Neural cell (in vitro differentiated cells): Measurements from ENCODE around the gene MAEA. TPM values are rescaled to one million over a fixed set of nuclear protein-coding genes. Genes with fewer than 3 reads are reported as not detected.

ENCODE experiments used
- H2AFZ ChIP-seq: fragments of 200-600, 300-800 bp; sonication (generic), shearing (Covaris generic); 2 replicates; pipeline ENCODE4 v1.6.0; 2014; ENCODE audit warnings: low read depth, mild to moderate bottlenecking, antibody characterized with exemption, low read length, moderate library complexity
- H3F3A ChIP-seq: fragments of 200-600 bp; shearing (Covaris generic); 2 replicates; pipeline ENCODE4 v1.6.1; 2016; ENCODE audit warnings: mild to moderate bottlenecking, moderate library complexity, mixed read lengths, antibody characterized with exemption, low read length; ENCODE audit not compliant: insufficient read depth, poor library complexity, severe bottlenecking
- H3K27ac ChIP-seq: fragments of 200-600, 300-800 bp; sonication (generic), shearing (Covaris generic); 2 replicates; pipeline ENCODE4 v1.5.1; 2014; ENCODE audit warnings: mild to moderate bottlenecking, low read length, moderate library complexity
- H3K27me3 ChIP-seq: fragments of 300-800, 200-600 bp; sonication (generic), shearing (Covaris generic); 2 replicates; pipeline ENCODE4 v1.6.0; 2014; ENCODE audit warnings: mild to moderate bottlenecking, low read depth, low read length, moderate library complexity; ENCODE audit not compliant: insufficient read depth
- H3K36me3 ChIP-seq: fragments of 300-800, 200-600 bp; sonication (generic), shearing (Covaris generic); 2 replicates; pipeline ENCODE4 v1.5.1; 2014; ENCODE audit warnings: mild to moderate bottlenecking, antibody characterized with exemption, low read length, moderate library complexity; ENCODE audit not compliant: insufficient read depth
- H3K4me2 ChIP-seq: fragments of 300-800, 200-600 bp; sonication (generic), shearing (Covaris generic); 2 replicates; pipeline ENCODE4 v1.6.0; 2014; ENCODE audit warnings: mild to moderate bottlenecking, low read length
- H3K4me3 ChIP-seq: fragments of 300-800, 200-600 bp; sonication (generic), shearing (Covaris generic); 2 replicates; pipeline ENCODE4 v1.5.1; 2014; ENCODE audit warnings: mild to moderate bottlenecking, low read length, moderate library complexity
- H3K79me2 ChIP-seq: fragments of 200-600 bp; shearing (Covaris generic); replicated peaks from 2 replicates; pipeline ENCODE4 v1.6.0; 2014; ENCODE audit warnings: mild to moderate bottlenecking, low read length, moderate library complexity; ENCODE audit not compliant: insufficient read depth
- H3K9ac ChIP-seq: fragments of 300-800, 200-600 bp; sonication (generic), shearing (Covaris generic); 2 replicates; pipeline ENCODE4 v1.6.1; 2016; ENCODE audit warnings: mild to moderate bottlenecking, low read length, mixed read lengths
- H3K9me2 ChIP-seq: fragments of 200-600 bp; shearing (Covaris generic); 2 replicates; pipeline ENCODE4 v1.6.1; 2016; ENCODE audit warnings: mild to moderate bottlenecking, low read length, mixed read lengths; ENCODE audit not compliant: insufficient read depth
- H3K9me3 ChIP-seq: fragments of 200-600, 300-800 bp; sonication (generic), shearing (Covaris generic); 2 replicates; pipeline ENCODE4 v1.6.1; 2016; ENCODE audit warnings: mild to moderate bottlenecking, mixed run types, low read length, moderate library complexity, mixed read lengths
- H4K20me1 ChIP-seq: fragments of 200-600 bp; shearing (Covaris generic); 2 replicates; pipeline ENCODE4 v1.6.1; 2016; ENCODE audit warnings: mild to moderate bottlenecking, mixed run types; ENCODE audit not compliant: insufficient read depth
- CTCF ChIP-seq: fragments of 450-650 bp; IDR thresholded peaks from 2 replicates; pipeline ENCODE4 v1.5.1; 2014; ENCODE audit warnings: antibody characterized with exemption, mild to moderate bottlenecking, moderate library complexity; ENCODE audit not compliant: poor library complexity, severe bottlenecking
- EP300 ChIP-seq: fragments of 450-650 bp; conservative IDR thresholded peaks from 2 replicates; pipeline ENCODE4 v1.6.1; 2014; ENCODE audit warnings: antibody characterized with exemption, mild to moderate bottlenecking, moderate library complexity; ENCODE audit not compliant: poor library complexity, severe bottlenecking
- EZH2 ChIP-seq: fragments of 200-600, 300-800 bp; shearing (Covaris generic), sonication (generic); IDR thresholded peaks from 2 replicates; pipeline ENCODE4 v1.6.1; 2014; ENCODE audit warnings: antibody characterized with exemption, low read length, borderline replicate concordance, mild to moderate bottlenecking; ENCODE audit not compliant: insufficient read depth, poor library complexity, severe bottlenecking
- MXI1 ChIP-seq: fragments of 450-650 bp; conservative IDR thresholded peaks from 2 replicates; pipeline ENCODE4 v1.6.1; 2014; ENCODE audit warnings: antibody characterized with exemption, mild to moderate bottlenecking; ENCODE audit not compliant: poor library complexity, severe bottlenecking
- POLR2AphosphoS5 ChIP-seq: IDR thresholded peaks from 2 replicates; pipeline ENCODE4 v1.6.1; 2012
- RAD21 ChIP-seq: fragments of 450-650 bp; conservative IDR thresholded peaks from 2 replicates; pipeline ENCODE4 v1.6.1; 2014; ENCODE audit warnings: antibody characterized with exemption, mild to moderate bottlenecking, moderate library complexity
- REST ChIP-seq: IDR thresholded peaks from 2 replicates; pipeline ENCODE4 v1.6.1; 2012; ENCODE audit warnings: borderline replicate concordance
- SMC3 ChIP-seq: fragments of 450-650 bp; conservative IDR thresholded peaks from 2 replicates; pipeline ENCODE4 v1.6.1; 2014; ENCODE audit warnings: antibody characterized with exemption, mild to moderate bottlenecking, moderate library complexity; ENCODE audit not compliant: poor library complexity
- TAF1 ChIP-seq: IDR thresholded peaks from 2 replicates; pipeline ENCODE4 v1.6.1; 2012; ENCODE audit warnings: low read depth
- polyA plus RNA-seq: library from polyadenylated mRNA; depleted of rRNA; stranded (reverse); fragments of >200 nt; gene quantifications from 2 replicates; pipeline ENCODE4 v1.2.3, GENCODE V29; 2014

Gene MAEA
- polyA plus RNA-seq, 1 donor from 2014 or later = 106 TPM

- TF ChIP-seq CTCF = no peak
- TF ChIP-seq EZH2 = no peak
- TF ChIP-seq MXI1 = no peak
- TF ChIP-seq SMC3 = no peak
- no peak for TF ChIP-seq REST
- no peak for TF ChIP-seq RAD21
- no peak for TF ChIP-seq TAF1
- TF ChIP-seq POLR2AphosphoS5 = no peak
- TF ChIP-seq EP300 = no peak
- Histone ChIP-seq H3K4me2 (no peak overlapping the region), H4K20me1 (no peaks in the 10 kb centered on the region), H3K9ac (no peak overlapping the region), H3K36me3 (no peaks in the 10 kb centered on the region), H3K9me2 (no peaks in the 10 kb centered on the region), H3K4me3 (no peak overlapping the region), H3K9me3 (no peaks in the 10 kb centered on the region), H3F3A (no peaks in the 10 kb centered on the region), H3K79me2 (no peaks in the 10 kb centered on the region), H2AFZ (no peak overlapping the region), H3K27me3 (no peaks in the 10 kb centered on the region), H3K27ac (no peak overlapping the region)
Measured at GRCh38 chr4:1361431-1361830, 71.7 kb downstream of the MAEA start.

GRCh38 chr4:1362046-1362445 lies 72.4 kb downstream of the MAEA start:
- Histone ChIP-seq H3K9ac (no peak overlapping the region), H3K36me3 (no peaks in the 10 kb centered on the region), H3K4me3 (no peak overlapping the region), H3K27ac (no peak overlapping the region), H3K9me3 (no peaks in the 10 kb centered on the region), H3K4me2 (no peak overlapping the region), H3F3A (no peaks in the 10 kb centered on the region), H3K27me3 (no peaks in the 10 kb centered on the region), H3K79me2 (no peaks in the 10 kb centered on the region), H4K20me1 (no peaks in the 10 kb centered on the region), H2AFZ (no peak overlapping the region), H3K9me2 (no peaks in the 10 kb centered on the region)
- TF ChIP-seq CTCF (no peak), RAD21 (no peak)
